ENCODE data around the gene FXR1. TPM values are rescaled to one million over a fixed set of nuclear protein-coding genes. Genes with fewer than 3 reads are reported as not detected.

Gene FXR1
- total and polyA plus RNA-seq, 2 of the 4 experiments (the other 2 are of a cell fraction), result 110 to 182 TPM

- Histone ChIP-seq H4K20me1 (ENCODE audit: insufficient read depth, low read length) (peaks cover 89% of the 10 kb centered on the region), H3K79me1 (ENCODE audit: low read depth in 1 of 2, low read length in 2 of 2) (peaks cover 0 to 5% of the 10 kb centered on the region in 2 experiments; a peak in 2 of 4 replicates), H3K27me3 (ENCODE audit: control insufficient read depth, insufficient read depth, low read length) (no peaks in the 10 kb centered on the region), H3K4me3 (ENCODE audit: insufficient read depth, low read depth, low read length) (no peak overlapping the region), H3K4ac (ENCODE audit: low read depth, low read length) (no peak overlapping the region), H3K4me1 (ENCODE audit: control insufficient read depth, insufficient read depth, low read length) (peaks cover 3% of the 10 kb centered on the region; the same call in 1 of the 2 replicates), H3K18ac (ENCODE audit: low read depth, low read length) (no peak overlapping the region), H3K27ac (ENCODE audit: insufficient read depth, low read length) (no peak overlapping the region), H2BK15ac (ENCODE audit: low read depth, low read length) (no peak overlapping the region), H2BK120ac (ENCODE audit: low read depth, low read length) (no peak overlapping the region), H4K5ac (ENCODE audit: low read depth, low read length) (no peak overlapping the region), H2AK5ac (ENCODE audit: low read depth, low read length) (no peak overlapping the region), H3K23ac (ENCODE audit: low read depth, low read length) (no peak overlapping the region), H4K91ac (ENCODE audit: insufficient read depth, low read depth, low read length) (no peak overlapping the region), H3K9me3 (ENCODE audit: control insufficient read depth, insufficient read depth, low read length) (no peaks in the 10 kb centered on the region), H3K9ac (ENCODE audit: low read depth, low read length) (no peak overlapping the region), H2BK20ac (ENCODE audit: low read depth, low read length) (no peak overlapping the region), H3K4me2 (ENCODE audit: low read depth, low read length) (no peak overlapping the region), H2AFZ (replicated peaks; ENCODE audit: low read length, poor library complexity) (no peak overlapping the region), H2AK9ac (replicated peaks; ENCODE audit: low read depth, low read length, poor library complexity) (no peak overlapping the region), H3K9me1 (ENCODE audit: insufficient read depth, low read length) (peaks cover 8% of the 10 kb centered on the region; the same call in 1 of the 2 replicates), H3K36me3 (ENCODE audit: control insufficient read depth, insufficient read depth, low read length) (peaks cover 5% of the 10 kb centered on the region; the same call in 1 of the 2 replicates), H3K56ac (ENCODE audit: extremely low read depth, insufficient read depth, low read length) (no peak overlapping the region), H2BK5ac (ENCODE audit: low read depth, low read length, poor library complexity, severe bottlenecking) (no peak overlapping the region), H4K8ac (ENCODE audit: low read depth in 2 of 2, low read length in 2 of 2) (no peak overlapping the region), H3K14ac (replicated peaks; ENCODE audit: low read depth, low read length) (no peak overlapping the region)
- in situ Hi-C loops (cut with MboI; ENCODE audit: low sequenced_read_pairs), result no loop called here
- no CpG with 5 or more reads among the region's 1 CpG for WGBS, 2 experiments (ENCODE audit: extremely low coverage in 2 of 2, insufficient read length in 1 of 2)
- DNase-seq (no peak), ATAC-seq (ENCODE audit: low read depth) (no peak)
- intact Hi-C loops (cut with micrococcal nuclease), result no loop called here
- TF ChIP-seq CEBPB (IDR thresholded peaks at IDR 0.05; ENCODE audit: low read depth, low read length), result no peak
- no peak for TF ChIP-seq CHD1 (IDR thresholded peaks at IDR 0.05; ENCODE audit: low read depth, low read length)
- no peak for TF ChIP-seq POLR2A (IDR thresholded peaks at IDR 0.05; ENCODE audit: low read depth, low read length)
- TF ChIP-seq FOS (IDR thresholded peaks at IDR 0.05; ENCODE audit: low read depth, low read length), result no peak
- no peak for TF ChIP-seq RAD21 (IDR thresholded peaks at IDR 0.05; ENCODE audit: low read length)
- no peak for TF ChIP-seq SMC3 (IDR thresholded peaks at IDR 0.05; ENCODE audit: low read depth, low read length)
- TF ChIP-seq CTCF (conservative IDR thresholded peaks at IDR 0.05; ENCODE audit: low read depth, low read length), result no peak
- TF ChIP-seq BHLHE40 (IDR thresholded peaks at IDR 0.05; ENCODE audit: low read depth, low read length), result no peak
- TF ChIP-seq RCOR1 (IDR thresholded peaks at IDR 0.05; ENCODE audit: insufficient replicate concordance, low read length), result no peak
- TF ChIP-seq MAZ (IDR thresholded peaks at IDR 0.05; ENCODE audit: borderline replicate concordance, low read depth, low read length), result no peak
- TF ChIP-seq NFE2L2 (IDR thresholded peaks at IDR 0.05; ENCODE audit: low read depth, low read length), result no peak
- no peak for TF ChIP-seq MXI1 (IDR thresholded peaks at IDR 0.05; ENCODE audit: borderline replicate concordance, low read depth, low read length)
- no peak for TF ChIP-seq MAFK (IDR thresholded peaks at IDR 0.05; ENCODE audit: low read depth, low read length)
- no peak for TF ChIP-seq ELK1 (IDR thresholded peaks at IDR 0.05; ENCODE audit: borderline replicate concordance, low read depth, low read length)
- POLR2A ChIA-PET (ENCODE audit: unreplicated experiment), result no interaction called here
- no TSS peak for BruUV-seq (replicated peaks)
- CTCF ChIA-PET, result interaction anchor here (0.7 kb wide), 1 partner anchor 1879 kb away, joined by 4 read pairs; no protein-coding TSS in a partner anchor
- dilution Hi-C loops (cut with HindIII; ENCODE audit: low sequenced_read_pairs, unreplicated experiment), result no loop called here
Measured at GRCh38 chr3:180918542-180918941, 6.1 kb downstream of the FXR1 start.
